ENCODE measurements around the gene SLC9C1.
"Not testable (repeated sequence)": the region's sequence is repeated elsewhere in the genome, so short reads cannot be mapped to it uniquely, and the experiment has no call there.

Gene SLC9C1

GRCh38 chr3:112185423-112186035 is 108.5 kb downstream of the SLC9C1 start:
- DNase-seq, result not testable (repeated sequence)

GRCh38 chr3:112175646-112176045 is 118.4 kb downstream of the SLC9C1 start:
- DNase-seq, result no peak

GRCh38 chr3:112175037-112175436 is 119.0 kb downstream of the SLC9C1 start:
- no peak for DNase-seq

- DNase-seq, result no peak
Measured at GRCh38 chr3:112171144-112171543, 122.9 kb downstream of the SLC9C1 start.

- DNase-seq, result no peak
Measured at GRCh38 chr3:112170046-112170445, 124.0 kb downstream of the SLC9C1 start.

GRCh38 chr3:112167758-112168157 is 126.3 kb downstream of the SLC9C1 start:
- no peak for DNase-seq

- DNase-seq, result no peak
Measured at GRCh38 chr3:112149136-112149535, 144.9 kb downstream of the SLC9C1 start.

GRCh38 chr3:112143689-112144088 is 150.3 kb downstream of the SLC9C1 start:
- no peak for DNase-seq

GRCh38 chr3:112143251-112143650 is 150.8 kb downstream of the SLC9C1 start:
- DNase-seq, result no peak

- no peak for DNase-seq
Measured at GRCh38 chr3:112141293-112141692, 152.7 kb downstream of the SLC9C1 start.

- DNase-seq, result no peak
Measured at GRCh38 chr3:112140584-112140983, 153.4 kb downstream of the SLC9C1 start.

GRCh38 chr3:112138219-112138969 is 155.6 kb downstream of the SLC9C1 start:
- no peak for DNase-seq

- DNase-seq, result no peak
Measured at GRCh38 chr3:112137781-112138180, 156.2 kb downstream of the SLC9C1 start.

GRCh38 chr3:112136959-112137693 is 156.9 kb downstream of the SLC9C1 start:
- peak in 1 of 2 donors; percentile 52 for DNase-seq

- no peak for DNase-seq
Measured at GRCh38 chr3:112136046-112136445, 158.0 kb downstream of the SLC9C1 start.

GRCh38 chr3:112134335-112135124 is 159.5 kb downstream of the SLC9C1 start:
- DNase-seq, result peak; percentile 18 to 27

GRCh38 chr3:112133626-112134334 is 160.2 kb downstream of the SLC9C1 start:
- no peak for DNase-seq

GRCh38 chr3:112132975-112133448 is 161.0 kb downstream of the SLC9C1 start, which contains the start of gene GCSAM:
Gene GCSAM, minus strand, starts transcription at chr3:112133248. Its CDS starts 128 bp downstream, at chr3:112133120.
- DNase-seq, result peak; percentile 61

- DNase-seq, result no peak
Measured at GRCh38 chr3:112132554-112132953, 161.5 kb downstream of the SLC9C1 start.

- no peak for DNase-seq
Measured at GRCh38 chr3:112132088-112132487, 161.9 kb downstream of the SLC9C1 start.

GRCh38 chr3:112131111-112131510 is 162.9 kb downstream of the SLC9C1 start:
- DNase-seq, result no peak

GRCh38 chr3:112130638-112130993 is 163.4 kb downstream of the SLC9C1 start:
- no peak for DNase-seq
